MM.1S (cell line): ENCODE measurements around the gene ZNF862.

Experiments
- DNase-seq: peaks from one replicate; pipeline ENCODE4 v3.0.0-alpha.2; 2015
- H2AFZ ChIP-seq: fragments of 300-600 bp; sonication (generic); 2 replicates; pipeline ENCODE4 v1.6.0; 2016; ENCODE audit warnings: antibody characterized with exemption, low read length
- H3F3A ChIP-seq: fragments of 300-600 bp; sonication (generic); 2 replicates; pipeline ENCODE4 v1.6.1; 2016; ENCODE audit warnings: mild to moderate bottlenecking, antibody characterized with exemption, low read length, moderate library complexity, mixed read lengths; ENCODE audit not compliant: insufficient read depth
- H3K27ac ChIP-seq: fragments of 300-600 bp; sonication (generic); 2 replicates; pipeline ENCODE4 v1.5.1; 2016; ENCODE audit warnings: mild to moderate bottlenecking, low read length
- H3K27me3 ChIP-seq: fragments of 300-600 bp; sonication (generic); replicated peaks from 2 replicates; pipeline ENCODE4 v1.6.0; 2016; ENCODE audit warnings: low read length; ENCODE audit not compliant: insufficient read depth
- H3K36me3 ChIP-seq: fragments of 300-600 bp; sonication (generic); replicated peaks from 2 replicates; pipeline ENCODE4 v1.6.1; 2016; ENCODE audit warnings: mild to moderate bottlenecking, low read length, mixed read lengths; ENCODE audit not compliant: insufficient read depth
- H3K4me1 ChIP-seq: fragments of 300-600 bp; sonication (generic); 2 replicates; pipeline ENCODE4 v1.6.1; 2016; ENCODE audit warnings: low read length, mixed read lengths
- H3K4me2 ChIP-seq: fragments of 300-600 bp; sonication (generic); 2 replicates; pipeline ENCODE4 v1.6.0; 2016; ENCODE audit warnings: low read depth, low read length
- H3K4me3 ChIP-seq: fragments of 300-600 bp; sonication (generic); 2 replicates; pipeline ENCODE4 v1.5.1; 2016; ENCODE audit warnings: low read length, mixed read lengths
- H3K79me2 ChIP-seq: fragments of 300-600 bp; sonication (generic); 2 replicates; pipeline ENCODE4 v1.6.1; 2016; ENCODE audit warnings: mixed run types, low read length, mixed read lengths
- H3K9ac ChIP-seq: fragments of 300-600 bp; sonication (generic); 2 replicates; pipeline ENCODE4 v1.6.1; 2016; ENCODE audit warnings: low read length, mixed read lengths
- H3K9me2 ChIP-seq: fragments of 300-600 bp; sonication (generic); replicated peaks from 2 replicates; pipeline ENCODE4 v1.6.1; 2016; ENCODE audit warnings: mild to moderate bottlenecking, low read length, mixed read lengths; ENCODE audit not compliant: insufficient read depth
- H3K9me3 ChIP-seq: fragments of 300-600 bp; sonication (generic); replicated peaks from 2 replicates; pipeline ENCODE4 v1.6.1; 2016; ENCODE audit warnings: mild to moderate bottlenecking, low read length, mixed read lengths; ENCODE audit not compliant: insufficient read depth
- H4K20me1 ChIP-seq: fragments of 300-600 bp; sonication (generic); 2 replicates; pipeline ENCODE4 v1.6.1; 2016; ENCODE audit warnings: mild to moderate bottlenecking, low read length, moderate library complexity, mixed read lengths; ENCODE audit not compliant: insufficient read depth
- CTCF ChIP-seq: fragments of 300-600 bp; sonication (generic); IDR thresholded peaks from 2 replicates; pipeline ENCODE4 v1.5.1; 2016; ENCODE audit warnings: antibody characterized with exemption, low read length, mixed read lengths
- EZH2 ChIP-seq: fragments of 300-600 bp; sonication (generic); optimal IDR thresholded peaks from 2 replicates; pipeline ENCODE3; 2017; ENCODE audit warnings: low read depth, mild to moderate bottlenecking, antibody characterized with exemption, low read length, mixed read lengths
- EZH2phosphoT487 ChIP-seq: fragments of 300-600 bp; sonication (generic); IDR thresholded peaks from 2 replicates; pipeline ENCODE4 v1.6.1; 2018; ENCODE audit warnings: antibody characterized with exemption, low read length

The ZNF862 gene

GRCh38 chr7:149790754-149791360, 47.3 kb upstream of the ZNF862 start:
- H3K27ac ChIP-seq = no peak overlapping the region
- peaks cover 94% of the 10 kb centered on the region for H3K27me3 ChIP-seq
- H3K79me2 ChIP-seq = no peaks in the 10 kb centered on the region
- no peak overlapping the region for H3K9ac ChIP-seq
- H3F3A ChIP-seq = no peaks in the 10 kb centered on the region
- H4K20me1 ChIP-seq = no peaks in the 10 kb centered on the region
- H3K9me2 ChIP-seq = no peaks in the 10 kb centered on the region
- no peak for DNase-seq
- TF ChIP-seq EZH2 = no peak
- no peak for TF ChIP-seq EZH2phosphoT487
- no peak for TF ChIP-seq CTCF
- no peaks in the 10 kb centered on the region for H3K9me3 ChIP-seq
- no peak overlapping the region for H2AFZ ChIP-seq
- no peaks in the 10 kb centered on the region for H3K36me3 ChIP-seq
- no peaks in the 10 kb centered on the region for H3K4me1 ChIP-seq
- H3K4me3 ChIP-seq = no peak overlapping the region
- no peak overlapping the region for H3K4me2 ChIP-seq

- Histone ChIP-seq H3K27ac (no peak overlapping the region), H3K79me2 (no peaks in the 10 kb centered on the region), H3K36me3 (no peaks in the 10 kb centered on the region), H3K9me3 (no peaks in the 10 kb centered on the region), H3F3A (no peaks in the 10 kb centered on the region), H3K4me1 (no peaks in the 10 kb centered on the region), H3K9ac (no peak overlapping the region), H3K4me2 (no peak overlapping the region), H4K20me1 (no peaks in the 10 kb centered on the region), H3K9me2 (no peaks in the 10 kb centered on the region), H3K27me3 (peaks cover 94% of the 10 kb centered on the region), H2AFZ (no peak overlapping the region), H3K4me3 (no peak overlapping the region)
- TF ChIP-seq EZH2 (no peak), CTCF (no peak), EZH2phosphoT487 (no peak)
- no peak for DNase-seq
Observed at GRCh38 chr7:149791411-149792219, 46.6 kb upstream of the ZNF862 start.

GRCh38 chr7:149792220-149792595, 46.0 kb upstream of the ZNF862 start:
- Histone ChIP-seq H3F3A (no peaks in the 10 kb centered on the region), H3K9ac (no peak overlapping the region), H3K4me1 (no peaks in the 10 kb centered on the region), H3K79me2 (no peaks in the 10 kb centered on the region), H3K9me2 (no peaks in the 10 kb centered on the region), H3K9me3 (no peaks in the 10 kb centered on the region), H3K4me2 (no peak overlapping the region), H3K27me3 (peaks cover 94% of the 10 kb centered on the region), H4K20me1 (no peaks in the 10 kb centered on the region), H3K4me3 (no peak overlapping the region), H3K36me3 (no peaks in the 10 kb centered on the region), H2AFZ (no peak overlapping the region), H3K27ac (no peak overlapping the region)
- DNase-seq = no peak
- TF ChIP-seq EZH2phosphoT487 (no peak), EZH2 (no peak), CTCF (no peak)
